Epithelial cell of esophagus (primary cell): ENCODE measurements around the gene RHOD.

Experiments used
- DNase-seq: peaks from one replicate; pipeline ENCODE4 v3.0.0; 2010; ENCODE audit warnings: low read depth
- H3K4me3 ChIP-seq: 2 replicates; pipeline ENCODE4 v1.5.1; 2011; ENCODE audit warnings: mild to moderate bottlenecking, low read length, control low read depth
- TF ChIP-seq, protein P1 (sequence below): IDR thresholded peaks from 2 replicates; pipeline ENCODE4 v1.5.1; 2011; ENCODE audit warnings: low read depth, mild to moderate bottlenecking, low read length, control low read depth, inconsistent platforms; ENCODE audit not compliant: insufficient read depth; ENCODE audit errors: missing control alignments

The RHOD gene

GRCh38 chr11:67105964-67106363 is 49.3 kb downstream of the RHOD start:
- no peak overlapping the region for H3K4me3 ChIP-seq
- TF ChIP-seq, protein P1, sequence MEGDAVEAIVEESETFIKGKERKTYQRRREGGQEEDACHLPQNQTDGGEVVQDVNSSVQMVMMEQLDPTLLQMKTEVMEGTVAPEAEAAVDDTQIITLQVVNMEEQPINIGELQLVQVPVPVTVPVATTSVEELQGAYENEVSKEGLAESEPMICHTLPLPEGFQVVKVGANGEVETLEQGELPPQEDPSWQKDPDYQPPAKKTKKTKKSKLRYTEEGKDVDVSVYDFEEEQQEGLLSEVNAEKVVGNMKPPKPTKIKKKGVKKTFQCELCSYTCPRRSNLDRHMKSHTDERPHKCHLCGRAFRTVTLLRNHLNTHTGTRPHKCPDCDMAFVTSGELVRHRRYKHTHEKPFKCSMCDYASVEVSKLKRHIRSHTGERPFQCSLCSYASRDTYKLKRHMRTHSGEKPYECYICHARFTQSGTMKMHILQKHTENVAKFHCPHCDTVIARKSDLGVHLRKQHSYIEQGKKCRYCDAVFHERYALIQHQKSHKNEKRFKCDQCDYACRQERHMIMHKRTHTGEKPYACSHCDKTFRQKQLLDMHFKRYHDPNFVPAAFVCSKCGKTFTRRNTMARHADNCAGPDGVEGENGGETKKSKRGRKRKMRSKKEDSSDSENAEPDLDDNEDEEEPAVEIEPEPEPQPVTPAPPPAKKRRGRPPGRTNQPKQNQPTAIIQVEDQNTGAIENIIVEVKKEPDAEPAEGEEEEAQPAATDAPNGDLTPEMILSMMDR, result no peak
- no peak for DNase-seq

DNA sequence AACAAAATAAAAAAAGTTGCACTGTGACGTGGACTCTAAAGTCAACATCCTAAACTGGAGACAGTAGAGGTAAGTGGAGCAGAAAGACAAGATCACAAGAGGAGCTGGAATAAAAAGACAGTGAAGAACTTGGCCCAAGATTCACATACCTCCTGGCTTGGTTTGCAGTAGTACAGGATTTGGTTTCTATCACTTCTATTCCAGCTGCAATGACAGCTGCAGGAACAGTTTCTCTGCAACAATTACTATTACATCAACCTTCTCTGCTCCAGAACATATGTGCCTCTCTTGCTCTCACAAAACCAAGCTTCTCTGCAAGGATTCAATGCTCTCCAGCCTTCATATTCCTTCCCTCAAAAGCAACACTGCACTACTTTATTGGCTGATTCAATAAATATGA is 54.6 kb downstream of the RHOD start:
- TF ChIP-seq, protein P1, result no peak
- no peak overlapping the region for H3K4me3 ChIP-seq
- no peak for DNase-seq

DNA sequence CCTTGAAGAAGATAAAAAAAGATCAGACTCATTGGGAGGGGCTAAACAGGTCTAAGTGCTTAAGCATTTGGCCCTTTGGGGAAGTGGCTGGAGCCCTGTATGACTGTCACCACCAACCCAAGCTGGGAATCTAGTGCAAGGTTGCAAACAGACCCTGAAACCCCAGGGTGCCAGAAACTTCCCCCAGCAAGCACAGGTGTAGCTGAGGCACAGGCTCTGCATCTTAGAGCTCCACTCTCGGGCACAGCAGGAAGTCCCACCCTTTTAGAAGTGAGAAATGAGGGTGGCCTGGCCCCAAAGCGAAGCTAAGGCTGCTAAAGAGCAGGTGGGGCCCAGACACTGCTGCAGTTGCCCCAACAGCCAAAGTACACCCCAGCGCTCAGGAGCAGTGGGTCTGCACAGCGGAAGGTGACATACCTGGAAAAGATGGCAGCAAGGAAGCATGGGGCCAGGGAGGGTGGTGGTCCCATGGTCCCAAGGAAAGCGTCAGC is 56.6 kb downstream of the RHOD start:
- H3K4me3 ChIP-seq, result no peak overlapping the region
- TF ChIP-seq, protein P1, result no peak
- no peak for DNase-seq

- TF ChIP-seq, protein P1, result no peak
- no peak for DNase-seq
- H3K4me3 ChIP-seq, result no peak overlapping the region
Observed at GRCh38 chr11:67114275-67114896, 57.7 kb downstream of the RHOD start.

DNA sequence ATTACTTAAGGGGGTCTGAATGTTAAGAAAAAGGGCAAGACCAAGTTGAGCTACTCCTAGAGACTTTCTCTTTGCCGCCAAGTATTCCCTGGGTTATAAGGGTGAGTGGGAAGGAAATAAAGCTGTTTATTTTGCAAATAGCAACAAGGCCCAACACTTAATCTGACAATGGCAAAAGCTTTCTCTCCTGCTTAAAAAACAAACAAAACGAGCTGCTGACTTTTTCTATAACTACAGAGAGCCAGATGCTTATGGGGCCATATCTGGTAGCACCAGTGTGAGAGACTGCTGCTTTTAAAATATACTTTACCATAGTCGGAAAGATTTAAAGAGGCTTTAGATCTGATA is 60.1 kb downstream of the RHOD start:
- DNase-seq, result no peak
- no peak overlapping the region for H3K4me3 ChIP-seq
- TF ChIP-seq, protein P1, result no peak

- no peak overlapping the region for H3K4me3 ChIP-seq
- TF ChIP-seq, protein P1, result no peak
- DNase-seq, result no peak
Observed at GRCh38 chr11:67117176-67117575, 60.5 kb downstream of the RHOD start.

- no peak overlapping the region for H3K4me3 ChIP-seq
- no peak for DNase-seq
- TF ChIP-seq, protein P1, result no peak
Observed at GRCh38 chr11:67117672-67118180, 61.1 kb downstream of the RHOD start.
